DND-41 (cell line): Measurements from ENCODE around the gene PYY.
"Not testable (repeated sequence)": the region's sequence is repeated elsewhere in the genome, so short reads cannot be mapped to it uniquely, and the experiment has no call there.

Source experiments
- ATAC-seq: fragments of 200-7000 bp; cut with Tn5 transposase; 3 replicates; pipeline ENCODE4 v1.9.1; 2021; ENCODE audit warnings: low read depth; ENCODE audit not compliant: insufficient read depth
- DNase-seq: peaks from one replicate; pipeline ENCODE4 v3.0.0-alpha.2; 2020
- H2AFZ ChIP-seq: 2 replicates; pipeline ENCODE4 v1.6.0; 2012; ENCODE audit warnings: low read depth, low read length
- H3K27ac ChIP-seq: 2 replicates; pipeline ENCODE4 v1.5.1; 2012; ENCODE audit warnings: low read length, inconsistent platforms
- H3K27me3 ChIP-seq: fragments of 200-600 bp; sonication (generic); 2 replicates; pipeline ENCODE4 v1.6.0; 2012; ENCODE audit warnings: low read length, mild to moderate bottlenecking, inconsistent platforms; ENCODE audit not compliant: insufficient read depth, poor library complexity
- H3K36me3 ChIP-seq: 2 replicates; pipeline ENCODE4 v1.5.1; 2012; ENCODE audit warnings: low read length, inconsistent platforms; ENCODE audit not compliant: insufficient read depth
- H3K4me1 ChIP-seq: 2 replicates; pipeline ENCODE4 v1.5.1; 2012; ENCODE audit warnings: mild to moderate bottlenecking, low read length; ENCODE audit not compliant: insufficient read depth
- H3K4me2 ChIP-seq: 2 replicates; pipeline ENCODE4 v1.6.0; 2012; ENCODE audit warnings: mild to moderate bottlenecking, moderate library complexity, low read length, inconsistent platforms; ENCODE audit not compliant: insufficient read depth
- H3K4me3 ChIP-seq, 2 experiments: fragments of 200-600 bp in 1 of 2; shearing (Covaris generic) in 1 of 2; 2 replicates each; pipeline ENCODE4 v1.5.1; 2012 to 2016; ENCODE audit warnings: inconsistent platforms in 2 of 2, low read length in 2 of 2, mild to moderate bottlenecking in 2 of 2, low read depth in 1 of 2, moderate library complexity in 1 of 2
- H3K79me2 ChIP-seq: 2 replicates; pipeline ENCODE4 v1.6.0; 2012; ENCODE audit warnings: low read length, inconsistent platforms; ENCODE audit not compliant: insufficient read depth
- H3K9ac ChIP-seq: 2 replicates; pipeline ENCODE4 v1.6.0; 2012; ENCODE audit warnings: low read depth, mild to moderate bottlenecking, inconsistent platforms, low read length, moderate library complexity
- H3K9me3 ChIP-seq: 2 replicates; pipeline ENCODE4 v1.5.1; 2012; ENCODE audit warnings: low read length, moderate library complexity, mild to moderate bottlenecking, inconsistent platforms; ENCODE audit not compliant: insufficient read depth, severe bottlenecking
- H4K20me1 ChIP-seq: 2 replicates; pipeline ENCODE4 v1.6.0; 2012; ENCODE audit warnings: low read length; ENCODE audit not compliant: insufficient read depth
- CTCF ChIP-seq: IDR thresholded peaks from 2 replicates; pipeline ENCODE4 v1.5.1; 2012; ENCODE audit warnings: borderline replicate concordance, low read length, moderate library complexity, mild to moderate bottlenecking; ENCODE audit not compliant: poor library complexity, severe bottlenecking; ENCODE audit errors: extremely low read depth
- EZH2 ChIP-seq: IDR thresholded peaks from 3 replicates; pipeline ENCODE4 v1.6.1; 2012; ENCODE audit warnings: borderline replicate concordance, low read depth, mild to moderate bottlenecking, moderate library complexity, low read length, inconsistent platforms; ENCODE audit not compliant: severe bottlenecking

The PYY gene

DNA sequence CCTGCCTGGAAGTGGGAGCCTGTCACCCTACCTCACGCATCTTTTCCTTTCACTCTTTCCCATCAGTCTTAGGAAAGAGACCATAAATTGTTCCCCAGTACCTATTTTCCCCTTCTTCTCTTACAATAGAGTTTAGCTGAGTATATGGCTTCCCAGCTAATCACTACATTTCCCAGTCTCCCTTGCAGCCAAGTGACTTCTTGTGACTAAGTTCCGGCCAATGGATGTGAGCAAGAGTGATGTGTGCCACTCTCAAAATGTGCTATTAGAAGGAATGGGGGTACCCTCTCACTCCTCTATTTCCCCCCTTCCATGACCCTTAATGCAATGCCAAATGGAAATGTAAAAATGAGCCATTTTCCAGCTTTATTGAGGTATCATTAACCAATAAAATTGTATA, 8.2 kb upstream of the PYY start:
- Histone ChIP-seq H3K4me2 (no peak overlapping the region), H2AFZ (no peak overlapping the region), H3K27ac (no peak overlapping the region), H3K36me3 (no peaks in the 10 kb centered on the region), H3K9me3 (no peaks in the 10 kb centered on the region), H4K20me1 (no peaks in the 10 kb centered on the region), H3K9ac (no peak overlapping the region), H3K27me3 (peaks cover 13% of the 10 kb centered on the region), H3K4me1 (no peaks in the 10 kb centered on the region), H3K79me2 (no peaks in the 10 kb centered on the region), H3K4me3 (no peak overlapping the region)
- DNase-seq (no peak), ATAC-seq (no peak)
- TF ChIP-seq CTCF, result no peak
- TF ChIP-seq EZH2, result no peak

- H3K79me2 ChIP-seq, H3K4me3 ChIP-seq, DNase-seq, H3K27ac ChIP-seq, H3K9ac ChIP-seq, H2AFZ ChIP-seq, H3K36me3 ChIP-seq, ATAC-seq, H3K4me1 ChIP-seq, H3K9me3 ChIP-seq, H3K4me2 ChIP-seq, H4K20me1 ChIP-seq: not testable (repeated sequence)
- peaks cover 13% of the 10 kb centered on the region for H3K27me3 ChIP-seq
Measured at GRCh38 chr17:43961292-43961691, 7.6 kb upstream of the PYY start.

GRCh38 chr17:43958748-43959352, 5.1 kb upstream of the PYY start:
- H2AFZ ChIP-seq, result no peak overlapping the region
- no peaks in the 10 kb centered on the region for H3K4me1 ChIP-seq
- H3K4me3 ChIP-seq, result no peak overlapping the region
- peaks cover 17% of the 10 kb centered on the region for H3K27me3 ChIP-seq
- DNase-seq, result no peak
- H4K20me1 ChIP-seq, result no peaks in the 10 kb centered on the region
- no peak overlapping the region for H3K9ac ChIP-seq
- H3K79me2 ChIP-seq, result no peaks in the 10 kb centered on the region
- ATAC-seq, result no peak
- no peak overlapping the region for H3K27ac ChIP-seq
- no peaks in the 10 kb centered on the region for H3K9me3 ChIP-seq
- no peaks in the 10 kb centered on the region for H3K36me3 ChIP-seq
- no peak for TF ChIP-seq EZH2
- H3K4me2 ChIP-seq, result no peak overlapping the region

DNA sequence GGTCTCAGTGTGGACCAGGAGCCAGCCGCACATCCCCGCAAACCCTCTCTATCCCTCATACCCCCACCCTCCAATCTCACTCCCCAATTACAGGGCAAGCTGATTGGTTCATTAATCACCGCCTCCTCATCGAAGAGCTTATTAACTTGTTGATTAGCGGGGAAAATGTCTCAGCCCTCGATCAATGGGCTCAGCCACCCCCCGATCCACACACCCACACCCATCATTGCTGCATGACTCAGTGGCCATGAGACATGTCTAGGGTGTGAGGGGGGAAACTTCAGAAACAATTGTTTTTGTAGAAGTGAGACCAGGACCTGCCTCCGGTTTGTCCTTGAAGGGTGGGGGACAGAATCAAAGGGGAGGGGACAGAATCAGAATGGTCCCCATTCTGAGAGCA, 2.5 kb upstream of the PYY start:
- H3K9me3 ChIP-seq, result no peaks in the 10 kb centered on the region
- no peak overlapping the region for H3K4me2 ChIP-seq
- DNase-seq, result no peak
- peaks cover 4% of the 10 kb centered on the region for H3K27me3 ChIP-seq
- TF ChIP-seq EZH2 (no peak), CTCF (no peak)
- H3K79me2 ChIP-seq, result no peaks in the 10 kb centered on the region
- H3K4me3 ChIP-seq, result no peak overlapping the region
- no peaks in the 10 kb centered on the region for H3K36me3 ChIP-seq
- no peak for ATAC-seq
- no peak overlapping the region for H3K27ac ChIP-seq
- H3K4me1 ChIP-seq, result no peaks in the 10 kb centered on the region
- H3K9ac ChIP-seq, result no peak overlapping the region
- H2AFZ ChIP-seq, result no peak overlapping the region
- H4K20me1 ChIP-seq, result no peaks in the 10 kb centered on the region
